ENCODE measurements around the gene NKX2-3.

DNA sequence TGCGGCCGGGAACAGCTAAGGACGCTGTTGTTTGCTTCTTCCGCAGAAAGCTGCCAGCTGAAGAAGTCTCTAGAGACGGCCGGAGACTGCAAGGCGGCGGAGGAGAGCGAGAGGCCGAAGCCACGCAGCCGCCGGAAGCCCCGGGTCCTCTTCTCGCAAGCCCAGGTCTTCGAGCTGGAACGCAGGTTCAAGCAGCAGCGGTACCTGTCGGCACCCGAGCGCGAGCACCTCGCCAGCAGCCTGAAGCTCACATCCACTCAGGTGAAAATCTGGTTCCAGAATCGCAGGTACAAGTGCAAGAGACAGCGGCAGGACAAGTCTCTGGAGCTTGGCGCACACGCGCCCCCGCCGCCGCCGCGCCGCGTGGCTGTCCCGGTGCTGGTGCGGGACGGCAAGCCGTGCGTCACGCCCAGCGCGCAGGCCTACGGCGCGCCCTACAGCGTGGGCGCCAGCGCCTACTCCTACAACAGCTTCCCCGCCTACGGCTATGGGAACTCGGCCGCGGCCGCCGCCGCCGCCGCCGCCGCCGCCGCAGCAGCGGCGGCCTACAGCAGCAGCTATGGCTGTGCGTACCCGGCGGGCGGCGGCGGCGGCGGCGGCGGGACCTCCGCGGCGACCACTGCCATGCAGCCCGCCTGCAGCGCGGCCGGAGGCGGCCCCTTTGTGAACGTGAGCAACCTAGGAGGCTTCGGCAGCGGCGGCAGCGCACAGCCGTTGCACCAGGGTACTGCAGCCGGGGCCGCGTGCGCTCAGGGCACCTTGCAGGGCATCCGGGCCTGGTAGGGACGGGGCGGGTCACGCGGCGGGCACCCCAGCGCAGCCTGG is 2.4 kb downstream of the NKX2-3 start:
- TF ChIP-seq, protein P1, sequence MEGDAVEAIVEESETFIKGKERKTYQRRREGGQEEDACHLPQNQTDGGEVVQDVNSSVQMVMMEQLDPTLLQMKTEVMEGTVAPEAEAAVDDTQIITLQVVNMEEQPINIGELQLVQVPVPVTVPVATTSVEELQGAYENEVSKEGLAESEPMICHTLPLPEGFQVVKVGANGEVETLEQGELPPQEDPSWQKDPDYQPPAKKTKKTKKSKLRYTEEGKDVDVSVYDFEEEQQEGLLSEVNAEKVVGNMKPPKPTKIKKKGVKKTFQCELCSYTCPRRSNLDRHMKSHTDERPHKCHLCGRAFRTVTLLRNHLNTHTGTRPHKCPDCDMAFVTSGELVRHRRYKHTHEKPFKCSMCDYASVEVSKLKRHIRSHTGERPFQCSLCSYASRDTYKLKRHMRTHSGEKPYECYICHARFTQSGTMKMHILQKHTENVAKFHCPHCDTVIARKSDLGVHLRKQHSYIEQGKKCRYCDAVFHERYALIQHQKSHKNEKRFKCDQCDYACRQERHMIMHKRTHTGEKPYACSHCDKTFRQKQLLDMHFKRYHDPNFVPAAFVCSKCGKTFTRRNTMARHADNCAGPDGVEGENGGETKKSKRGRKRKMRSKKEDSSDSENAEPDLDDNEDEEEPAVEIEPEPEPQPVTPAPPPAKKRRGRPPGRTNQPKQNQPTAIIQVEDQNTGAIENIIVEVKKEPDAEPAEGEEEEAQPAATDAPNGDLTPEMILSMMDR (IDR thresholded peaks at IDR 0.05 in 2 of 3, conservative IDR thresholded peaks at IDR 0.05 in 1 of 3; ENCODE audit: borderline replicate concordance in 1 of 3, insufficient read depth in 1 of 3, low read depth in 2 of 3, low read length in 2 of 3) = no peak
- TF ChIP-seq CEBPB (IDR thresholded peaks at IDR 0.05; ENCODE audit: low read depth) = no peak
- no peak for TF ChIP-seq RAD21 (IDR thresholded peaks at IDR 0.05; ENCODE audit: low read depth)
- no peak for TF ChIP-seq YY1 (IDR thresholded peaks at IDR 0.05; ENCODE audit: extremely low read depth, insufficient replicate concordance, low read depth, low read length)
- TF ChIP-seq EGR1 (IDR thresholded peaks at IDR 0.05; ENCODE audit: low read depth) = no peak
- TF ChIP-seq EZH2 (IDR thresholded peaks at IDR 0.05) = no peak
- TF ChIP-seq ZFX (IDR thresholded peaks at IDR 0.05) = no peak
- no peak for TF ChIP-seq ELF1 (IDR thresholded peaks at IDR 0.05; ENCODE audit: borderline replicate concordance, low read depth)
